Measurements from ENCODE around the gene ALG8.

ALG8 gene

GRCh38 chr11:78149646-78150045 lies 10.2 kb upstream of the ALG8 start:
- DNase-seq (ENCODE audit: low read depth) = peak; percentile 88
- TF ChIP-seq, protein P1, sequence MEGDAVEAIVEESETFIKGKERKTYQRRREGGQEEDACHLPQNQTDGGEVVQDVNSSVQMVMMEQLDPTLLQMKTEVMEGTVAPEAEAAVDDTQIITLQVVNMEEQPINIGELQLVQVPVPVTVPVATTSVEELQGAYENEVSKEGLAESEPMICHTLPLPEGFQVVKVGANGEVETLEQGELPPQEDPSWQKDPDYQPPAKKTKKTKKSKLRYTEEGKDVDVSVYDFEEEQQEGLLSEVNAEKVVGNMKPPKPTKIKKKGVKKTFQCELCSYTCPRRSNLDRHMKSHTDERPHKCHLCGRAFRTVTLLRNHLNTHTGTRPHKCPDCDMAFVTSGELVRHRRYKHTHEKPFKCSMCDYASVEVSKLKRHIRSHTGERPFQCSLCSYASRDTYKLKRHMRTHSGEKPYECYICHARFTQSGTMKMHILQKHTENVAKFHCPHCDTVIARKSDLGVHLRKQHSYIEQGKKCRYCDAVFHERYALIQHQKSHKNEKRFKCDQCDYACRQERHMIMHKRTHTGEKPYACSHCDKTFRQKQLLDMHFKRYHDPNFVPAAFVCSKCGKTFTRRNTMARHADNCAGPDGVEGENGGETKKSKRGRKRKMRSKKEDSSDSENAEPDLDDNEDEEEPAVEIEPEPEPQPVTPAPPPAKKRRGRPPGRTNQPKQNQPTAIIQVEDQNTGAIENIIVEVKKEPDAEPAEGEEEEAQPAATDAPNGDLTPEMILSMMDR (IDR thresholded peaks at IDR 0.05; ENCODE audit: insufficient read depth, low read depth, low read length, missing control alignments) = peak; percentile 22
- no peak overlapping the region for H3K4me3 ChIP-seq (ENCODE audit: low read length)

- H3K4me3 ChIP-seq (ENCODE audit: low read length) = no peak overlapping the region
- peak; percentile 25 for DNase-seq (ENCODE audit: low read depth)
- TF ChIP-seq, protein P1 (IDR thresholded peaks at IDR 0.05; ENCODE audit: insufficient read depth, low read depth, low read length, missing control alignments) = no peak
Observed at GRCh38 chr11:78147807-78148206, 8.4 kb upstream of the ALG8 start.

DNA sequence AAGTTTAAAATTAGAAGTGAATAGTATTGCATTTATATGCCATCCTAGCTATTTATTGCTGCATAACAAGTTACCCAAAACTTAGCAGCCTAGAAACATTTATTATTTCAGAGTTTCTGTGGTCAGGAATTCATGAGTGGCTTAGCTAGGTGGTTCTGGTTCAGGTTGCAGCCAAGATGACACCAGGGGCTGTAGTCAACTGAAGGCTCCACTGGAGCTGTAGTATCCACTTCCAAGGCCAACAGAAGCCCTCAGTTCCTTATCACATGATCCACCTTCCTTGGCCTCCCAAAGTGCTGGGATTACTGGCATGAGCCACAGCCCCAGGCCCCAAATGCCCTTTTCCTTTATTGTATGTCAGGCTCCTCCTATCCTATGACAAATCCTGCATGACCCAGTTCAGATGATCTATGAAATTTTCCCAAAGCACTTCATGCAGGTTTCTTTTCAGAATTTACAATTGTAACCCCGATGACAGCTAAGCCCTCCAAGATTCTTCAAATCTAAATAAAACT lies 6.1 kb upstream of the ALG8 start:
- TF ChIP-seq, protein P1 (IDR thresholded peaks at IDR 0.05; ENCODE audit: insufficient read depth, low read depth, low read length, missing control alignments) = no peak
- H3K4me3 ChIP-seq (ENCODE audit: low read length) = no peak overlapping the region
- no peak for DNase-seq (ENCODE audit: low read depth)

- TF ChIP-seq, protein P1 (IDR thresholded peaks at IDR 0.05; ENCODE audit: insufficient read depth, low read depth, low read length, missing control alignments) = no peak
- H3K4me3 ChIP-seq (ENCODE audit: low read length) = peak overlapping the region; percentile 99
- no peak for DNase-seq (ENCODE audit: low read depth)
Observed at GRCh38 chr11:78140392-78141077, 1.1 kb upstream of the ALG8 start.

- TF ChIP-seq, protein P1 (IDR thresholded peaks at IDR 0.05; ENCODE audit: insufficient read depth, low read depth, low read length, missing control alignments) = peak; percentile 14
- DNase-seq (ENCODE audit: low read depth) = peak; percentile 57
- H3K4me3 ChIP-seq (ENCODE audit: low read length) = peak overlapping the region; percentile 99
Observed at GRCh38 chr11:78138694-78139421, 568 bp downstream of the ALG8 start.

- peak; percentile 13 for DNase-seq (ENCODE audit: low read depth)
- peak overlapping the region; percentile 99 for H3K4me3 ChIP-seq (ENCODE audit: low read length)
Observed at GRCh38 chr11:78138291-78138690, 1.1 kb downstream of the ALG8 start.

More at GRCh38 chr11:78138291-78138690, 1.1 kb downstream of the ALG8 start:
- TF ChIP-seq, protein P1 (IDR thresholded peaks at IDR 0.05; ENCODE audit: insufficient read depth, low read depth, low read length, missing control alignments) = no peak

Measured in epithelial cell of esophagus (primary cell).